Activated CD8-positive, alpha-beta memory T cell treated with anti-CD3 and anti-CD28 coated beads for 1 hour (primary cell): Measurements from ENCODE around the gene KIF7.
"Not testable (repeated sequence)": the region's sequence is repeated elsewhere in the genome, so short reads cannot be mapped to it uniquely, and the experiment has no call there.

Experiments used
- DNase-seq, 2 donors: peaks; one replicate each; pipeline ENCODE4 v3.0.0-alpha.2; 2020; ENCODE audit warnings: low read depth in 1 of 2; ENCODE audit errors: extremely low read depth in 1 of 2

Gene KIF7

GRCh38 chr15:89654847-89655805, at the start of gene KIF7:
Gene KIF7, minus strand, starts transcription at chr15:89655467. Its CDS starts 2,537 bp downstream, at chr15:89652930.
- DNase-seq = no peak

GRCh38 chr15:89704411-89704810, 49.1 kb upstream of the KIF7 start:
- DNase-seq = no peak

- DNase-seq = no peak
Measured at GRCh38 chr15:89695198-89695597, 39.9 kb upstream of the KIF7 start.

- no peak for DNase-seq
Measured at GRCh38 chr15:89693696-89694095, 38.4 kb upstream of the KIF7 start.

GRCh38 chr15:89693091-89693490, 37.8 kb upstream of the KIF7 start:
- no peak for DNase-seq

GRCh38 chr15:89690276-89691218, 35.3 kb upstream of the KIF7 start, which contains the start of the genes PEX11A and WDR93:
Gene PEX11A, minus strand, starts transcription at chr15:89690754. Its CDS starts 122 bp downstream, at chr15:89690632.
Gene WDR93, plus strand, starts transcription at chr15:89690811. Its CDS starts 10,936 bp downstream, at chr15:89701747.
- DNase-seq = peak; percentile 21 to 58

- DNase-seq = not testable (repeated sequence)
Measured at GRCh38 chr15:89689930-89690275, 34.6 kb upstream of the KIF7 start.

GRCh38 chr15:89686522-89686921, 31.3 kb upstream of the KIF7 start:
- no peak for DNase-seq

GRCh38 chr15:89685995-89686394, 30.7 kb upstream of the KIF7 start:
- DNase-seq = no peak

GRCh38 chr15:89681146-89681545, 25.9 kb upstream of the KIF7 start:
- DNase-seq = no peak

GRCh38 chr15:89680282-89680873, 25.1 kb upstream of the KIF7 start:
- DNase-seq = no peak

GRCh38 chr15:89679212-89679611, 23.9 kb upstream of the KIF7 start, which contains the start of gene PLIN1:
Gene PLIN1, minus strand, starts transcription at chr15:89679367. Its CDS starts 1,878 bp downstream, at chr15:89677489.
- no peak for DNase-seq

GRCh38 chr15:89677381-89677780, 22.1 kb upstream of the KIF7 start:
- DNase-seq = no peak

- no peak for DNase-seq
Measured at GRCh38 chr15:89675606-89676005, 20.3 kb upstream of the KIF7 start.

GRCh38 chr15:89674526-89674925, 19.3 kb upstream of the KIF7 start:
- DNase-seq = no peak

GRCh38 chr15:89673165-89673512, 17.9 kb upstream of the KIF7 start:
- no peak for DNase-seq

- no peak for DNase-seq
Measured at GRCh38 chr15:89672221-89673164, 17.2 kb upstream of the KIF7 start.

GRCh38 chr15:89671687-89672086, 16.4 kb upstream of the KIF7 start:
- no peak for DNase-seq

- no peak for DNase-seq
Measured at GRCh38 chr15:89670971-89671560, 15.8 kb upstream of the KIF7 start.
